PFSK-1 (cell line): ENCODE results near the gene ZNF497.

ENCODE experiments used
- FOXP2 ChIP-seq: optimal IDR thresholded peaks from 2 replicates; pipeline ENCODE3; 2011; ENCODE audit warnings: borderline replicate concordance, control low read depth, inconsistent platforms; ENCODE audit not compliant: insufficient read depth; ENCODE audit errors: extremely low read length, extremely low read depth
- POLR2AphosphoS5 ChIP-seq: IDR thresholded peaks from 2 replicates; pipeline ENCODE4 v1.6.1; 2012; ENCODE audit warnings: low read depth, mild to moderate bottlenecking, control low read depth, low read length, moderate library complexity
- SIN3A ChIP-seq: IDR thresholded peaks from 2 replicates; pipeline ENCODE4 v1.6.1; 2012; ENCODE audit warnings: mild to moderate bottlenecking, low read length, moderate library complexity, borderline replicate concordance; ENCODE audit not compliant: insufficient read depth
- TAF1 ChIP-seq: IDR thresholded peaks from 2 replicates; pipeline ENCODE4 v1.6.1; 2012; ENCODE audit warnings: low read length, control low read depth, borderline replicate concordance; ENCODE audit not compliant: insufficient read depth
- TF ChIP-seq, protein P1 (sequence below), 2 experiments: IDR thresholded peaks; 2 replicates each; pipeline versions ENCODE4 v1.6.1 to v1.8.0; 2011 to 2012; ENCODE audit warnings: low read depth in 2 of 2, low read length in 2 of 2, control low read depth in 1 of 2, inconsistent platforms in 1 of 2, mild to moderate bottlenecking in 1 of 2, moderate library complexity in 1 of 2; ENCODE audit not compliant: insufficient read depth in 1 of 2

Gene ZNF497

DNA sequence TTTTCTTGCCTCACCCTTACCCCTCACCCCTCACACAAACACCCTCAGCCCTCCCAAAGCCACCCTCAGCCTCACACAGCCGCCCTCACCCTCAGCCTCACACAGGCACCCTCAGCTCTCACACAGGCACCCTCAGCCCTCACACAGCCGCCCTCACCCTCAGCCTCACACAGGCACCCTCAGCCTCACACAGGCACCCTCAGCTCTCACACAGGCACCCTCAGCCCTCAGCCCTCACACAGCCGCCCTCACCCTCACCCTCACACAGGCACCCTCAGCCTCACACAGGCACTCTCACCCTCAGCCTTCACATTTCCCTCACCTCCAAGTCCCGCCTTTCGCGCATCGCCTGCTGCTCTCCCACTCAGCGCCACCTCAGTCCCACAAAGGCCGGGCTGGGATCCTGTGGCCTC, 36.0 kb downstream of the ZNF497 start:
- TF ChIP-seq SIN3A (no peak), TAF1 (no peak), FOXP2 (no peak), POLR2AphosphoS5 (no peak)
- TF ChIP-seq, protein P1, sequence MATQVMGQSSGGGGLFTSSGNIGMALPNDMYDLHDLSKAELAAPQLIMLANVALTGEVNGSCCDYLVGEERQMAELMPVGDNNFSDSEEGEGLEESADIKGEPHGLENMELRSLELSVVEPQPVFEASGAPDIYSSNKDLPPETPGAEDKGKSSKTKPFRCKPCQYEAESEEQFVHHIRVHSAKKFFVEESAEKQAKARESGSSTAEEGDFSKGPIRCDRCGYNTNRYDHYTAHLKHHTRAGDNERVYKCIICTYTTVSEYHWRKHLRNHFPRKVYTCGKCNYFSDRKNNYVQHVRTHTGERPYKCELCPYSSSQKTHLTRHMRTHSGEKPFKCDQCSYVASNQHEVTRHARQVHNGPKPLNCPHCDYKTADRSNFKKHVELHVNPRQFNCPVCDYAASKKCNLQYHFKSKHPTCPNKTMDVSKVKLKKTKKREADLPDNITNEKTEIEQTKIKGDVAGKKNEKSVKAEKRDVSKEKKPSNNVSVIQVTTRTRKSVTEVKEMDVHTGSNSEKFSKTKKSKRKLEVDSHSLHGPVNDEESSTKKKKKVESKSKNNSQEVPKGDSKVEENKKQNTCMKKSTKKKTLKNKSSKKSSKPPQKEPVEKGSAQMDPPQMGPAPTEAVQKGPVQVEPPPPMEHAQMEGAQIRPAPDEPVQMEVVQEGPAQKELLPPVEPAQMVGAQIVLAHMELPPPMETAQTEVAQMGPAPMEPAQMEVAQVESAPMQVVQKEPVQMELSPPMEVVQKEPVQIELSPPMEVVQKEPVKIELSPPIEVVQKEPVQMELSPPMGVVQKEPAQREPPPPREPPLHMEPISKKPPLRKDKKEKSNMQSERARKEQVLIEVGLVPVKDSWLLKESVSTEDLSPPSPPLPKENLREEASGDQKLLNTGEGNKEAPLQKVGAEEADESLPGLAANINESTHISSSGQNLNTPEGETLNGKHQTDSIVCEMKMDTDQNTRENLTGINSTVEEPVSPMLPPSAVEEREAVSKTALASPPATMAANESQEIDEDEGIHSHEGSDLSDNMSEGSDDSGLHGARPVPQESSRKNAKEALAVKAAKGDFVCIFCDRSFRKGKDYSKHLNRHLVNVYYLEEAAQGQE (IDR thresholded peaks at IDR 0.05; ENCODE audit: insufficient read depth in 1 of 2, low read depth in 2 of 2, low read length in 2 of 2), result no peak

DNA sequence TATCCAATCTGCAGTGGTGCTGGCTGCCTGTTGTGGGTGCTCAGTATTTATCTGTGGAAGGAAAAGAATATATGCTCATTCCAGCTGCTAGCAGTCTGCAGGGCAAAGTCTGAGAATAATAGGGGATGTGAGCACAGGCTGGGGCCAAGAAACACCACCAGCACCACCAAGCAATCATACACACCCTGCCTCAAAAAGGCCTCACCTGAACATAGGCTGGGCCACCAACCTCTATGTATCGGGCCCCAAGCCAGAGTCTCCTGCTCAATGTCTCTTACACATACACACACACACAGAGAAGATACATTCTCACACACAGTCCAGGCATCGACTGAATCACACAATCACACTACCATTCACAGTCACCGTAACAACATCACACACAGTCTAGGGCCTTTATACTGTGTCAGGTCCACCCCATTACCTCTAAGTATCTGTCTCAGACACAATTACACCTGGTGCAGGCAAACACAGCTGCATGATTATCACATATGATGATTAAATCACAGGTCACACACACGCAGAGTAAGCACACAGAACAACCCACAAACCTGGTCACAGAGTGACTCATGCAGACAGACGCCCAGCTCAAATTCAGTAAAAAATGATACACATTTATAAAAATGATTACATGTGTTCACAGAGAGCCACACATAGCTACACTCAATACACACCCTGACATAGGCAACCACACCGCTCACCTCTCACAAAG, 37.1 kb downstream of the ZNF497 start:
- no peak for TF ChIP-seq FOXP2
- no peak for TF ChIP-seq TAF1
- no peak for TF ChIP-seq POLR2AphosphoS5
- TF ChIP-seq, protein P1 (IDR thresholded peaks at IDR 0.05; ENCODE audit: insufficient read depth in 1 of 2, low read depth in 2 of 2, low read length in 2 of 2), result no peak
- no peak for TF ChIP-seq SIN3A

DNA sequence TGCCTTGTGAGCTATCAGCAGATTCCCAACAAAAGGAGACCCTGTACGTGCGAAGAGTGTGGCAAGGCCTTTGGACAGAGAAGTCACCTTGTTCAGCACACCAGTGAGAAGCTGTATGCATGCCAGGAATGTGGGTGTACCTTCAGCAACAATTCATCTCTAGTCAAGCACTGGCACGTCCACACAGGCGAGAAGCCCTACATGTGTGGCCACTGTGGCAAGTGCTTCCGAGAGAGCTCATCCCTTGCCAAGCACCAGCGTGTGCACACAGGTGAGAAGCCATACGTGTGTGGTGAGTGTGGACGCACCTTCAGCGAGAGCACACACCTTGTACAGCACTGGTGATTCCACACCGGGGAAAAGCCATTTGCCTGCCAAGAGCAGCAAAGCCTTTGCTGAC, 43.3 kb downstream of the ZNF497 start:
- no peak for TF ChIP-seq FOXP2
- TF ChIP-seq, protein P1 (IDR thresholded peaks at IDR 0.05; ENCODE audit: insufficient read depth in 1 of 2, low read depth in 2 of 2, low read length in 2 of 2), result no peak
- no peak for TF ChIP-seq SIN3A
- TF ChIP-seq POLR2AphosphoS5, result no peak
- TF ChIP-seq TAF1, result no peak

DNA sequence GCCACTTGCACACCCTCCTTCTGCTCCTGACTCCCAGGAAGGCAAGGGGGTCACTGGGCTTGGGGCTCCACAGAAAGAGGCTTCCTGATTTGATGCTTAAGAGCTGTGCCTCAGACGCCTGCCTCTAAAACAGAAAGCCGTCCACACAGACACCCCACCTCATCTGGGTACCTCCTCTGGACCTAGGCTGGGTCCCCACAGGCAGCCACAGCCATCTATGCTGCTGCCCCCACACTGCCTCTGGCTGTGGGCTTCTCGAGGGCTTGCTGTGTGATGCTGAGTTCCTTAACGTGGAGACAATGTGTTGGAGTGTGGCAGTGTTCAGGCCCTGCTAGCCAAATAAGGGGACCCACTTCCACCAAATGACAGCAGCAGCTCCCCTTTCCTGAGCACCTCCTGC, 44.3 kb downstream of the ZNF497 start:
- TF ChIP-seq SIN3A, result no peak
- TF ChIP-seq TAF1, result no peak
- TF ChIP-seq POLR2AphosphoS5, result no peak
- TF ChIP-seq, protein P1 (IDR thresholded peaks at IDR 0.05; ENCODE audit: insufficient read depth in 1 of 2, low read depth in 2 of 2, low read length in 2 of 2), result 0 out of 4 replicates have a peak, but pooled peaks of 1 of the 2 experiments have one; percentile 28
- TF ChIP-seq FOXP2, result no peak
